Measurements from ENCODE around the gene CLEC5A.

The CLEC5A gene

GRCh38 chr7:141944811-141945210, 2.0 kb downstream of the CLEC5A start:
- no peak for TF ChIP-seq CTCF (conservative IDR thresholded peaks at IDR 0.05)
- H3K27ac ChIP-seq, result no peak overlapping the region

- no peak for TF ChIP-seq CTCF (conservative IDR thresholded peaks at IDR 0.05)
- no peak overlapping the region for H3K27ac ChIP-seq
Observed at GRCh38 chr7:141943846-141944245, 2.9 kb downstream of the CLEC5A start.

DNA sequence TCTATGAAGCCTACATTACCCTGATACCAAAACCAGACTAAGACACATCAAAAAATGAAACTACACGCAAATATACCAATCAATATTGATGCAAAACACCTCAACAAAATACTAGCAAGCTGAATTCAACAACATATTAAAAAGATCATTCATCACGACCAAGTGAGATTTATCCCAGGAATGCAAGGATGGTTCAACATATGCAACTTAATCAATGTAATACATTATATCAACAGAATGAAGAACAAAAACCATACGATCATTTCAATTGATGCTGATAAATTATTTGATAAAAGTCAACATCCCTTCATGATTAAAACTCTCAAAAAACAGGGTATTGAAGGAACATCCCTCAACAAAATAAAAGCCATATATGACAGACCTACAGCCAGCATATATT, 5.7 kb downstream of the CLEC5A start:
- TF ChIP-seq CTCF (conservative IDR thresholded peaks at IDR 0.05), result no peak
- no peak overlapping the region for H3K27ac ChIP-seq

- no peak for TF ChIP-seq CTCF (conservative IDR thresholded peaks at IDR 0.05)
- H3K27ac ChIP-seq, result no peak overlapping the region
Observed at GRCh38 chr7:141930211-141930610, 16.6 kb downstream of the CLEC5A start.

GRCh38 chr7:141928845-141929195, 18.0 kb downstream of the CLEC5A start:
- no peak for TF ChIP-seq CTCF (conservative IDR thresholded peaks at IDR 0.05)

DNA sequence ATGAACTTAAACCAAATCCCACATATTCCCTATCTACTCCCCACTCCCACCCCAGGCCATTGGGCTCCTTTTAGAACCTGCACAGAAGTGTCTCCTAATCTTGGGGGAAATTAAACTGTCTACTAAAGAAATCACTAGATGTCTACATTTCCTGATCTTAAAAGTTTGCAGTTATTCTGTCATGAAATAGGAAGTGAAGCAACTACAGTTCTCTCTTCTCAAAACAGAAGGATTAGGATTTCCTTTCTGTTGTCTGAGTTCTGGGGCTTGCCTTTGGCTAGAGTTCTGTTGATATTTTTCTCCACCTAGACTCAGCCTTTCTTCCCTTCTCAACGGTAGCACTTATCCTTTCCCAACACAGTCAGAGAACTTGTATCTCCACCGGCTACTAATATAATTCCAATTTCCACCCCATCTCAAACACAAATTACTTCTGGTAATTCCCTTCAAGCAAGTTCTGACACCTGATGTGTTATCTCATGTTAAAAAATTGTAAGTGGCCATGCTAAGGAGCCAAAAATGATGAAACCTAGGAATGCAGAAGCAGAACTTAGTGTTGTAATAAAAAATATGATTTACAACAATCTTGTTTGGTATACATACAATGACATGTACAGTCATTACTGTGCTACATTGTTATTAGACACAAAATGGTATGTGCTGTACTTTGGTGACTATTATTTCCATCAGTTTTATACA, 18.5 kb downstream of the CLEC5A start:
- H3K27ac ChIP-seq, result no peak overlapping the region
- TF ChIP-seq CTCF (conservative IDR thresholded peaks at IDR 0.05), result no peak

More at GRCh38 chr7:141928845-141929195, 18.0 kb downstream of the CLEC5A start:
- no peak overlapping the region for H3K27ac ChIP-seq

DNA sequence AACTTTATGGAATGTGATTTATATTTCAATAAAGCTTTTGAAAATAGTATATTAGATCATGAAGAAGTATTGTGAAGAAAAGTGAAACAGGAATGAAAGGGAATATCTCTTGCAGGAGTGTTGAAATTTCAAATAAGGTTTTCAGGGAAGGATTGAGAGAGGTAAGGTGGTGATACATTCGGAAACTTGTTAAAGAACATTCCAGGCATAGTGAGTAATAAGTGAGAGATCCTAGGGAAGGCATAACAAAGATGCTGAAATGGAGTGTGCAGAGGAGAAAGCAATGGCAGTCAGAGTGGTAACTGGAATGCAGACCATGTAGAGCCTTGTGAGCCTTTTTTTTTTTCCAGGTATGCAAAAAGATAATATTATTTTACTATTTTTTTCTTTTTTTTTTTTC, 26.5 kb downstream of the CLEC5A start:
- TF ChIP-seq CTCF (conservative IDR thresholded peaks at IDR 0.05), result no peak
- no peak overlapping the region for H3K27ac ChIP-seq
